Peyer's patch (tissue), 4 donors: ENCODE results near the gene PLA2G2D. TPM values are rescaled to one million over a fixed set of nuclear protein-coding genes. Genes with fewer than 3 reads are reported as not detected.

Experiments used
- DNase-seq, 3 donors: peaks; one replicate each; pipeline ENCODE4 v3.0.0-alpha.2; 2017 to 2019
- H3K27ac ChIP-seq, 4 donors: fragments of 200-600 bp; sonication (generic); one replicate each; pipeline ENCODE4 v1.5.1; 2016 to 2019
- H3K27me3 ChIP-seq, 2 donors: fragments of 200-600 bp; sonication (generic); one replicate each; pipeline ENCODE4 v1.5.1; 2019
- H3K36me3 ChIP-seq, 3 donors: fragments of 200-600 bp; sonication (generic); one replicate each; pipeline ENCODE4 v1.5.1; 2016 to 2019
- H3K4me1 ChIP-seq, 4 donors: fragments of 200-600 bp; sonication (generic); one replicate each; pipeline ENCODE4 v1.5.1; 2016 to 2019
- H3K4me3 ChIP-seq, 4 donors: fragments of 200-600 bp; sonication (generic); 1 replicate in 3 of 4; 2 replicates in 1 of 4; pipeline ENCODE4 v1.5.1; 2016 to 2019; ENCODE audit warnings: mild to moderate bottlenecking in 1 of 4
- H3K9me3 ChIP-seq, 4 donors: fragments of 200-600 bp; sonication (generic); one replicate each; pipeline ENCODE4 v1.5.1; 2016 to 2019; ENCODE audit warnings: mild to moderate bottlenecking in 1 of 4
- CTCF ChIP-seq, 6 experiments: fragments of 450-650 bp in 4 of 6; fragments of 200-600 bp in 2 of 6; sonication (generic) in 1 of 6; IDR thresholded peaks; one replicate each; pipeline ENCODE4 v1.5.1; 2017 to 2019; ENCODE audit warnings: antibody characterized with exemption in 6 of 6, mild to moderate bottlenecking in 3 of 6, moderate library complexity in 1 of 6
- POLR2A ChIP-seq, 2 donors: fragments of 450-650 bp; IDR thresholded peaks; one replicate each; pipeline ENCODE4 v1.5.1; 2017; ENCODE audit warnings: antibody characterized with exemption in 2 of 2, mild to moderate bottlenecking in 2 of 2, moderate library complexity in 2 of 2
- total RNA-seq, 4 donors: library from RNA; depleted of rRNA; stranded (reverse); fragments of >200 nt; gene quantifications; one replicate each; pipeline ENCODE4 v1.1.0, GENCODE V29; 2016

The PLA2G2D gene, protein sequence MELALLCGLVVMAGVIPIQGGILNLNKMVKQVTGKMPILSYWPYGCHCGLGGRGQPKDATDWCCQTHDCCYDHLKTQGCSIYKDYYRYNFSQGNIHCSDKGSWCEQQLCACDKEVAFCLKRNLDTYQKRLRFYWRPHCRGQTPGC
- total RNA-seq = under 1 TPM in 1 of 4 donors, not detected in 3; 0.40 TPM

- peak within 1 kb of the TSS in 1 of 4 donors; percentile 46 for H3K27ac ChIP-seq
- H3K36me3 ChIP-seq = no peaks in the 10 kb centered on the region
- peak in 1 of 3 donors; percentile 47 for DNase-seq
- peaks cover 0 to 4% (median 0%) of the 10 kb centered on the region in 4 donors for H3K4me1 ChIP-seq
- no peaks in the 10 kb centered on the region for H3K9me3 ChIP-seq
- TF ChIP-seq POLR2A (IDR thresholded peaks at IDR 0.05) = no peak
- no peak for TF ChIP-seq CTCF (IDR thresholded peaks at IDR 0.05)
- no peak within 1 kb of the TSS for H3K4me3 ChIP-seq
- no peaks in the 10 kb centered on the region for H3K27me3 ChIP-seq
These were observed at the start of gene PLA2G2D for GRCh38 chr1:20119347-20119746. TSS of gene PLA2G2D (minus strand) at chr1:20119536. CDS start at chr1:20119498, 38 bp downstream.

GRCh38 chr1:20168564-20169491, 49.5 kb upstream of the PLA2G2D start:
- Histone ChIP-seq H3K27me3 (no peaks in the 10 kb centered on the region), H3K36me3 (no peaks in the 10 kb centered on the region), H3K4me1 (peaks cover 0 to 4% (median 2%) of the 10 kb centered on the region in 4 donors), H3K9me3 (peaks cover 0 to 6% (median 0%) of the 10 kb centered on the region in 4 donors), H3K4me3 (no peak overlapping the region), H3K27ac (no peak overlapping the region)
- DNase-seq = no peak
- TF ChIP-seq POLR2A (IDR thresholded peaks at IDR 0.05) = no peak

DNA sequence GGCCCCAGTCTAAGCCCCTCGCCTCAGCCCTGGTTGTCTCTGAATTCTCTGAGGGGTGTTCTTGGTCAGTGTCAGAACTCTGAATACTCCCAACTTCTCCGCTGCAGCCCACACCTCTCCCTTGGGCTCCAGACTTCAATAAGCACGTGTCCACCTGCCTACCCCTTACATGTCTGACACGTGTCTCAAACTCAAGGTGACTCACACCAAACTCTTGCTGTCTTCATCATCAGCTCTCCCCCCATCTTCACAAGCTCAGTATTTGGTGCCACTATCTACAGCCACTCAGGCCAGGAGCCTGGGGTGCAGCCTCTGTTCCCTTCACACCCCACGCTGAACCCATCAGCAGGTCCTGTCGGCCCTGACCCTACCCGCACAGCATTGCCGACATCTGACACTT, 47.8 kb upstream of the PLA2G2D start:
- no peak overlapping the region for H3K27ac ChIP-seq
- no peak for DNase-seq
- H3K4me3 ChIP-seq = no peak overlapping the region
- peaks cover 0 to 4% (median 2%) of the 10 kb centered on the region in 4 donors for H3K4me1 ChIP-seq
- H3K9me3 ChIP-seq = peaks cover 0 to 6% (median 1%) of the 10 kb centered on the region in 4 donors
- no peak for TF ChIP-seq POLR2A (IDR thresholded peaks at IDR 0.05)
- no peak for TF ChIP-seq CTCF (IDR thresholded peaks at IDR 0.05)
- H3K27me3 ChIP-seq = no peaks in the 10 kb centered on the region
- no peaks in the 10 kb centered on the region for H3K36me3 ChIP-seq

GRCh38 chr1:20166051-20166450, 46.7 kb upstream of the PLA2G2D start:
- TF ChIP-seq CTCF (IDR thresholded peaks at IDR 0.05) = no peak
- no peak for TF ChIP-seq POLR2A (IDR thresholded peaks at IDR 0.05)

GRCh38 chr1:20165522-20165951, 46.2 kb upstream of the PLA2G2D start:
- DNase-seq = no peak
- Histone ChIP-seq H3K4me3 (no peak overlapping the region), H3K27ac (no peak overlapping the region), H3K9me3 (peaks cover 0 to 18% (median 9%) of the 10 kb centered on the region in 4 donors), H3K36me3 (no peaks in the 10 kb centered on the region), H3K4me1 (peaks cover 0 to 4% (median 0%) of the 10 kb centered on the region in 4 donors), H3K27me3 (no peaks in the 10 kb centered on the region)
- TF ChIP-seq CTCF (IDR thresholded peaks at IDR 0.05) = peak in 3 of 6 experiments; percentile 12 to 42 (median 24)
- no peak for TF ChIP-seq POLR2A (IDR thresholded peaks at IDR 0.05)

More at GRCh38 chr1:20166051-20166450, 46.7 kb upstream of the PLA2G2D start:
- peaks cover 0 to 4% (median 0%) of the 10 kb centered on the region in 4 donors for H3K4me1 ChIP-seq
- H3K9me3 ChIP-seq = peaks cover 0 to 13% (median 6%) of the 10 kb centered on the region in 4 donors
- H3K4me3 ChIP-seq = no peak overlapping the region
- H3K36me3 ChIP-seq = no peaks in the 10 kb centered on the region
- no peaks in the 10 kb centered on the region for H3K27me3 ChIP-seq
- no peak overlapping the region for H3K27ac ChIP-seq
- no peak for DNase-seq
